ENCODE data around the gene GGN.
"Not testable (repeated sequence)": the region's sequence is repeated elsewhere in the genome, so short reads cannot be mapped to it uniquely, and the experiment has no call there.

GRCh38 chr19:38339011-38339410 lies 48.8 kb downstream of the GGN start:
- TF ChIP-seq EZH2 (IDR thresholded peaks at IDR 0.05); CTCF (IDR thresholded peaks at IDR 0.05 in 2 of 3, conservative IDR thresholded peaks at IDR 0.05 in 1 of 3; ENCODE audit: borderline replicate concordance in 1 of 3, insufficient read depth in 1 of 3, low read depth in 2 of 3, low read length in 2 of 3); POLR2A (IDR thresholded peaks at IDR 0.05; ENCODE audit: borderline replicate concordance, extremely low read depth, insufficient read depth, insufficient read length); CEBPB (IDR thresholded peaks at IDR 0.05; ENCODE audit: low read depth); POLR2AphosphoS5 (IDR thresholded peaks at IDR 0.05; ENCODE audit: low read depth, low read length); EGR1 (IDR thresholded peaks at IDR 0.05; ENCODE audit: low read depth); YY1 (IDR thresholded peaks at IDR 0.05; ENCODE audit: extremely low read depth, insufficient replicate concordance, low read depth, low read length); ATF3 (IDR thresholded peaks at IDR 0.05); RAD21 (IDR thresholded peaks at IDR 0.05; ENCODE audit: low read depth); SP1 (IDR thresholded peaks at IDR 0.05; ENCODE audit: low read depth); ZNF274 (IDR thresholded peaks at IDR 0.05; ENCODE audit: low read depth, low read length); REST (IDR thresholded peaks at IDR 0.05; ENCODE audit: low read depth); TCF7L2 (IDR thresholded peaks at IDR 0.05; ENCODE audit: borderline replicate concordance, extremely low read depth, insufficient read depth, insufficient read length): not testable (repeated sequence)

All from HCT116 (cell line).